BE2C (cell line): ENCODE measurements around the gene RAPGEF1.

Experiments used
- DNase-seq: peaks from one replicate; pipeline ENCODE4 v3.0.0-alpha.2; 2020
- H3K27me3 ChIP-seq: fragments of 250-450 bp; sonication (Bioruptor Pico); 2 replicates; pipeline ENCODE4 v1.5.1; 2020; ENCODE audit warnings: mild to moderate bottlenecking
- H3K36me3 ChIP-seq: fragments of 250-450 bp; sonication (Bioruptor Pico); 2 replicates; pipeline ENCODE4 v1.5.1; 2020; ENCODE audit warnings: mild to moderate bottlenecking
- H3K4me1 ChIP-seq: fragments of 250-450 bp; sonication (Bioruptor Pico); 2 replicates; pipeline ENCODE4 v1.5.1; 2020
- H3K4me3 ChIP-seq: 2 replicates; pipeline ENCODE4 v1.5.1; 2011; ENCODE audit warnings: low read depth, low read length
- H3K9me3 ChIP-seq: fragments of 250-450 bp; sonication (Bioruptor Pico); 2 replicates; pipeline ENCODE4 v1.5.1; 2020
- CTCF ChIP-seq: IDR thresholded peaks from 2 replicates; pipeline ENCODE4 v1.5.1; 2012; ENCODE audit warnings: mild to moderate bottlenecking, low read depth, low read length

RAPGEF1 gene

GRCh38 chr9:131603199-131603598 lies 136.7 kb downstream of the RAPGEF1 start:
- Histone ChIP-seq H3K27me3 (no peaks in the 10 kb centered on the region), H3K4me3 (no peak overlapping the region), H3K9me3 (no peaks in the 10 kb centered on the region), H3K36me3 (no peaks in the 10 kb centered on the region; the same call in 1 of the 2 replicates), H3K4me1 (no peaks in the 10 kb centered on the region)
- no peak for TF ChIP-seq CTCF
- DNase-seq: no peak

- no peak for DNase-seq
- no peaks in the 10 kb centered on the region for H3K9me3 ChIP-seq
- no peak overlapping the region for H3K4me3 ChIP-seq
- peaks cover 3% of the 10 kb centered on the region; the same call in 1 of the 2 replicates for H3K36me3 ChIP-seq
- no peaks in the 10 kb centered on the region for H3K4me1 ChIP-seq
- no peak for TF ChIP-seq CTCF
- no peaks in the 10 kb centered on the region for H3K27me3 ChIP-seq
Observed at GRCh38 chr9:131601683-131602181, 138.1 kb downstream of the RAPGEF1 start.

GRCh38 chr9:131598121-131598520 lies 141.8 kb downstream of the RAPGEF1 start:
- no peak for DNase-seq
- Histone ChIP-seq H3K4me3 (no peak overlapping the region), H3K36me3 (peaks cover 3% of the 10 kb centered on the region), H3K9me3 (no peaks in the 10 kb centered on the region), H3K27me3 (no peaks in the 10 kb centered on the region), H3K4me1 (no peaks in the 10 kb centered on the region)
- TF ChIP-seq CTCF: no peak

GRCh38 chr9:131597246-131597645 lies 142.6 kb downstream of the RAPGEF1 start:
- Histone ChIP-seq H3K9me3 (no peaks in the 10 kb centered on the region), H3K36me3 (peaks cover 3% of the 10 kb centered on the region), H3K4me1 (no peaks in the 10 kb centered on the region), H3K27me3 (no peaks in the 10 kb centered on the region), H3K4me3 (no peak overlapping the region)
- DNase-seq: no peak
- TF ChIP-seq CTCF: no peak

- no peak overlapping the region for H3K4me3 ChIP-seq
- H3K4me1 ChIP-seq: no peaks in the 10 kb centered on the region
- no peak for TF ChIP-seq CTCF
- no peaks in the 10 kb centered on the region for H3K9me3 ChIP-seq
- H3K36me3 ChIP-seq: peaks cover 3% of the 10 kb centered on the region
- no peaks in the 10 kb centered on the region for H3K27me3 ChIP-seq
- no peak for DNase-seq
Observed at GRCh38 chr9:131596430-131596743, 143.5 kb downstream of the RAPGEF1 start.

- Histone ChIP-seq H3K27me3 (no peaks in the 10 kb centered on the region), H3K9me3 (no peaks in the 10 kb centered on the region), H3K4me1 (no peaks in the 10 kb centered on the region), H3K4me3 (no peak overlapping the region), H3K36me3 (peaks cover 3% of the 10 kb centered on the region)
- TF ChIP-seq CTCF: no peak
- no peak for DNase-seq
Observed at GRCh38 chr9:131595696-131596429, 144.0 kb downstream of the RAPGEF1 start.
